Gastrocnemius medialis (tissue), 4 donors: ENCODE measurements around the gene ESRRB. TPM values are rescaled to one million over a fixed set of nuclear protein-coding genes. Genes with fewer than 3 reads are reported as not detected.

ENCODE experiments used
- ATAC-seq, 2 donors: fragments of 150-250 bp; one replicate each; pipeline ENCODE4 v1.9.1; 2016
- DNase-seq, 2 donors: peaks; one replicate each; pipeline ENCODE4 v3.0.0-alpha.2; 2019
- H3K27ac ChIP-seq, 4 donors: fragments of 200-600 bp; sonication (generic); 1 replicate in 1 of 4; 2 replicates in 3 of 4; pipeline ENCODE4 v1.5.1; 2016 to 2018; ENCODE audit warnings: mild to moderate bottlenecking in 2 of 4, moderate library complexity in 1 of 4
- H3K27me3 ChIP-seq, 3 donors: fragments of 200-600 bp; sonication (generic) in 2 of 3; 1 replicate in 1 of 3; 2 replicates in 2 of 3; pipeline versions ENCODE4 v1.5.1 to v1.6.0; 2016 to 2019; ENCODE audit warnings: mild to moderate bottlenecking in 1 of 3, moderate library complexity in 1 of 3
- H3K36me3 ChIP-seq, 2 donors: fragments of 200-600 bp; sonication (generic) in 1 of 2; one replicate each; pipeline ENCODE4 v1.5.1; 2017 to 2018
- H3K4me1 ChIP-seq, 2 donors: fragments of 200-600 bp; sonication (generic) in 1 of 2; one replicate each; pipeline ENCODE4 v1.5.1; 2016 to 2017; ENCODE audit warnings: mild to moderate bottlenecking in 2 of 2
- H3K4me3 ChIP-seq, 4 donors: fragments of 200-600 bp; sonication (generic) in 3 of 4; 1 replicate in 1 of 4; 2 replicates in 3 of 4; pipeline ENCODE4 v1.5.1; 2016 to 2019; ENCODE audit warnings: mild to moderate bottlenecking in 2 of 4
- H3K9me3 ChIP-seq, 3 donors: fragments of 200-600 bp; sonication (generic) in 2 of 3; 1 replicate in 1 of 3; 2 replicates in 2 of 3; pipeline ENCODE4 v1.5.1; 2016 to 2019
- CTCF ChIP-seq, 5 experiments: fragments of 450-650 bp in 3 of 5; fragments of 200-600 bp in 2 of 5; sonication (generic) in 2 of 5; IDR thresholded peaks in 4 of 5; conservative IDR thresholded peaks in 1 of 5; 1 replicate in 4 of 5; 2 replicates in 1 of 5; pipeline ENCODE4 v1.5.1; 2016 to 2019; ENCODE audit warnings: antibody characterized with exemption in 5 of 5, mild to moderate bottlenecking in 3 of 5, moderate library complexity in 3 of 5
- POLR2A ChIP-seq, 2 donors: fragments of 450-650 bp; IDR thresholded peaks; one replicate each; pipeline ENCODE4 v1.6.1; 2017; ENCODE audit warnings: antibody characterized with exemption in 2 of 2, mild to moderate bottlenecking in 2 of 2, moderate library complexity in 2 of 2
- in situ Hi-C, 4 donors: fragments of 200-750 bp; cut with MboI; loops; one replicate each; pipeline versions ENCODE4 v1.15.0 to v1.8.0; 2017; ENCODE audit warnings: low sequenced_read_pairs in 4 of 4
- intact Hi-C: fragments of 100-400 bp; cut with DNase I; formaldehyde crosslinking; loops from one replicate; pipeline ENCODE4 v1.15.1; 2023; ENCODE audit warnings: low total_unique reads
- total RNA-seq, 4 donors: library from RNA; depleted of rRNA; stranded (reverse); fragments of >200 nt; gene quantifications; one replicate each; pipeline versions ENCODE4 v1.1.0 to v1.2.3, GENCODE V29; 2016

ESRRB gene
- total RNA-seq, 4 donors from 2014 or later: 1.1 to 9.4 (median 5.3) TPM

GRCh38 chr14:76497550-76498462, 121.9 kb downstream of the ESRRB start:
- Histone ChIP-seq H3K27ac (no peak overlapping the region), H3K4me3 (no peak overlapping the region), H3K36me3 (no peaks in the 10 kb centered on the region), H3K4me1 (no peaks in the 10 kb centered on the region), H3K27me3 (no peaks in the 10 kb centered on the region), H3K9me3 (no peaks in the 10 kb centered on the region)
- in situ Hi-C loops: no loop called here
- no peak for TF ChIP-seq POLR2A (IDR thresholded peaks at IDR 0.05)
- peak in 2 of 5 experiments; percentile 16 to 40 for TF ChIP-seq CTCF (IDR thresholded peaks at IDR 0.05 in 4 of 5, conservative IDR thresholded peaks at IDR 0.05 in 1 of 5)
- intact Hi-C loops: no loop called here
- no peak for ATAC-seq
- DNase-seq: no peak

GRCh38 chr14:76498463-76498935, 122.6 kb downstream of the ESRRB start:
- intact Hi-C loops: no loop called here
- H3K4me1 ChIP-seq: no peaks in the 10 kb centered on the region

DNA sequence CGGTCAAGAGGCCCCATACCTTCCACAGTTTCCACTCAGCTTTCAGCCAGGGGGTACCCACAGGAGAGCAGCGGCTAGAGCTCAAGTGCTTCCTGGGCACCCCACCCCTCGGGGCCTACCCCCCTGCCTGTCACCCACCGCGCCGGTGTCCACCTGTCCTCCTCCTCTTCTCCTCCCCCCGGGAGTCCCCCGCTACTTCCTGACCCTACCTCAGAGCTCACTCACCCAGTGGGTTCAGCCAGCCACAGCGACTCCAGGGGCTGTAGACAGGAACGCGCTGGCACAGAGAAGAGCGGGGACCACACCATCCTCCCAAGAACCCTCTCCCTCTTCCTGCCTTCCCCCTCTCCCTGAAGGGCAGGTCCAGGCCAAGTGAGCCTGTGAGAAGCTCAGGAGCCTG, 123.0 kb downstream of the ESRRB start:
- no peak for ATAC-seq

More at GRCh38 chr14:76498463-76498935, 122.6 kb downstream of the ESRRB start:
- Histone ChIP-seq H3K27me3 (no peaks in the 10 kb centered on the region), H3K4me3 (no peak overlapping the region), H3K9me3 (no peaks in the 10 kb centered on the region), H3K27ac (no peak overlapping the region), H3K36me3 (no peaks in the 10 kb centered on the region)
- DNase-seq (no peak), ATAC-seq (no peak)
- in situ Hi-C loops: no loop called here
- TF ChIP-seq CTCF (IDR thresholded peaks at IDR 0.05 in 4 of 5, conservative IDR thresholded peaks at IDR 0.05 in 1 of 5): no peak
- no peak for TF ChIP-seq POLR2A (IDR thresholded peaks at IDR 0.05)

GRCh38 chr14:76499399-76499798, 123.5 kb downstream of the ESRRB start:
- Histone ChIP-seq H3K9me3 (no peaks in the 10 kb centered on the region), H3K27me3 (no peaks in the 10 kb centered on the region), H3K4me3 (no peak overlapping the region), H3K4me1 (no peaks in the 10 kb centered on the region), H3K27ac (no peak overlapping the region), H3K36me3 (no peaks in the 10 kb centered on the region)
- TF ChIP-seq CTCF (IDR thresholded peaks at IDR 0.05 in 4 of 5, conservative IDR thresholded peaks at IDR 0.05 in 1 of 5) (no peak), POLR2A (IDR thresholded peaks at IDR 0.05) (no peak)
- ATAC-seq: no peak
- in situ Hi-C loops: no loop called here
- no peak for DNase-seq
- intact Hi-C loops: no loop called here

More for the DNA sequence above, 123.0 kb downstream of the ESRRB start:
- no peaks in the 10 kb centered on the region for H3K9me3 ChIP-seq
- TF ChIP-seq POLR2A (IDR thresholded peaks at IDR 0.05) (no peak), CTCF (IDR thresholded peaks at IDR 0.05 in 4 of 5, conservative IDR thresholded peaks at IDR 0.05 in 1 of 5) (no peak)
- H3K27ac ChIP-seq: no peak overlapping the region
- H3K36me3 ChIP-seq: no peaks in the 10 kb centered on the region
- H3K27me3 ChIP-seq: no peaks in the 10 kb centered on the region
- no peaks in the 10 kb centered on the region for H3K4me1 ChIP-seq
- no peak overlapping the region for H3K4me3 ChIP-seq
- intact Hi-C loops (no loop called here), in situ Hi-C loops (no loop called here)
- no peak for DNase-seq
